NT2/D1 (cell line): ENCODE measurements around the gene AGL.
"Not testable (repeated sequence)": the region's sequence is repeated elsewhere in the genome, so short reads cannot be mapped to it uniquely, and the experiment has no call there.

Experiments
- DNase-seq: peaks from one replicate; pipeline ENCODE4 v3.0.0-alpha.2; 2011; ENCODE audit warnings: low read depth, low spot score
- H3K27me3 ChIP-seq: 2 replicates; pipeline ENCODE4 v1.6.0; 2011; ENCODE audit warnings: mild to moderate bottlenecking; ENCODE audit not compliant: insufficient read length, insufficient read depth
- H3K36me3 ChIP-seq: 2 replicates; pipeline ENCODE4 v1.6.1; 2011; ENCODE audit warnings: mild to moderate bottlenecking, low read length, mixed read lengths; ENCODE audit not compliant: insufficient read depth, insufficient read length
- H3K4me1 ChIP-seq: 2 replicates; pipeline ENCODE4 v1.5.1; 2011; ENCODE audit not compliant: insufficient read depth, insufficient read length
- H3K4me3 ChIP-seq: 2 replicates; pipeline ENCODE4 v1.5.1; 2011; ENCODE audit warnings: low read depth; ENCODE audit not compliant: insufficient read length
- H3K9ac ChIP-seq: 2 replicates; pipeline ENCODE4 v1.6.0; 2011; ENCODE audit warnings: low read depth; ENCODE audit not compliant: insufficient read length
- H3K9me3 ChIP-seq: 2 replicates; pipeline ENCODE4 v1.5.1; 2011; ENCODE audit warnings: mild to moderate bottlenecking, low read length; ENCODE audit not compliant: insufficient read depth
- SUZ12 ChIP-seq: IDR thresholded peaks from 2 replicates; pipeline ENCODE4 v1.6.1; 2011; ENCODE audit not compliant: insufficient read length, insufficient read depth; ENCODE audit errors: extremely low read depth
- YY1 ChIP-seq: IDR thresholded peaks from 2 replicates; pipeline ENCODE4 v1.6.1; 2011; ENCODE audit not compliant: insufficient read length, insufficient read depth
- ZNF274 ChIP-seq: IDR thresholded peaks from 2 replicates; pipeline ENCODE4 v1.6.1; 2011; ENCODE audit warnings: mild to moderate bottlenecking, low read depth, low read length

Gene AGL

DNA sequence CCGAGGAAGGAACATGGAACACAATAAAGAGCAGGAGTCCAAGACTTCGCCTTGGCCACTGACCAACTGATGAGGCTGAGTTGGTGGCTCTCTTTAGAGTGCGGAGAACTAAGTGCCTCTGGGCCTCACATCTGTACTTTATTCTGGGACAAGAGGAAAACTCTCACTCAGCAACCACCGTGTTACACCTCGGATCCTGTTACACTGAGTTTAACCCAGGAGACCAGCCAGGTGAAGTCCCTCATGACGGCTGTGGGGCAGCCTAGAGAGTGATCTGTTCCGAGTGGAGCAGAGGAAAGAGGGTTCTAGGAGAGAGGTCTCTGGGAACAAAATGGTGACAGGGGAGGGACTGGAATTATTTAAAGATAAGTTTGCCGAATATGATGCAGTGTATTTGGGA is 33.5 kb upstream of the AGL start:
- TF ChIP-seq SUZ12 (no peak), YY1 (no peak), ZNF274 (no peak)
- H3K36me3 ChIP-seq: no peaks in the 10 kb centered on the region
- no peaks in the 10 kb centered on the region for H3K4me1 ChIP-seq
- no peak overlapping the region for H3K9ac ChIP-seq
- no peaks in the 10 kb centered on the region for H3K9me3 ChIP-seq
- DNase-seq: no peak
- H3K27me3 ChIP-seq: no peaks in the 10 kb centered on the region
- H3K4me3 ChIP-seq: no peak overlapping the region

DNA sequence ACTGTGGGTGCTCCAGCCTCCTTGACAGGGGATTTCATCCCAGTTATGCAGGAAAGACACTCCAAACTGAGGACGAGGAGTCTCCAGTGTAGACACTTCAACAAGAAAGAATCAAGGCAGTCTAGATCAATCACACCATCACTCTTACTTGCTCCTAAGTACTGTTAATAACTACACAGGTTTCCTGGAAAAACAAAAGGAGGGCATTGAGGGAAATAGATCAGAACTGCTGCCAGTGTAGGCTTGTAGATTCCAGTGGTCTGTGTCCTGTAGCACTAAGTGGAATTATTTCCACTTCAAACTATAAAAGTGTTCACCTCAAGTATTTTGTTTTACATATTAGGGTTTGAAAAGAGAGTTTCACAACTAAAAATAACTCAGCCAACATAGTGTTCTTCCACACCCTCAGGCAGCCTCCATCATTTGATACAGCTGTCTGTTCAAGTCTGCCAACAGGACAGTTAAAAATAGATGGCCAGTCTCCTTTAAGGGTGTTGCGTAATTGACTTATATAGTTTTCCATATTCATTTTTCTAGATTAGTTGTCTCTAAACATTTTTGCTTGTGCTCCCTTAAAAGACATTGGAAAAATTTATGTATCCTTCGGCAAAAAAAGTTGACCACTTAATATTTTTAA is 32.0 kb upstream of the AGL start:
- H3K36me3 ChIP-seq: no peaks in the 10 kb centered on the region
- H3K9me3 ChIP-seq: no peaks in the 10 kb centered on the region
- no peaks in the 10 kb centered on the region for H3K4me1 ChIP-seq
- DNase-seq: no peak
- H3K27me3 ChIP-seq: no peaks in the 10 kb centered on the region
- no peak overlapping the region for H3K9ac ChIP-seq
- TF ChIP-seq YY1 (no peak), ZNF274 (no peak)
- no peak overlapping the region for H3K4me3 ChIP-seq

GRCh38 chr1:99820546-99820945 is 29.6 kb upstream of the AGL start:
- Histone ChIP-seq H3K27me3 (no peaks in the 10 kb centered on the region), H3K36me3 (no peaks in the 10 kb centered on the region), H3K9ac (no peak overlapping the region), H3K4me1 (no peaks in the 10 kb centered on the region), H3K9me3 (peaks cover 11% of the 10 kb centered on the region; the same call in 1 of the 2 replicates), H3K4me3 (no peak overlapping the region)
- no peak for DNase-seq
- TF ChIP-seq YY1: no peak
- no peak for TF ChIP-seq SUZ12
- no peak for TF ChIP-seq ZNF274

- no peak for TF ChIP-seq YY1
- TF ChIP-seq ZNF274: no peak
- no peak for TF ChIP-seq SUZ12
- Histone ChIP-seq H3K9me3 (peaks cover 12% of the 10 kb centered on the region; the same call in 1 of the 2 replicates), H3K4me3 (no peak overlapping the region), H3K9ac (no peak overlapping the region), H3K4me1 (no peaks in the 10 kb centered on the region), H3K36me3 (no peaks in the 10 kb centered on the region), H3K27me3 (no peaks in the 10 kb centered on the region)
- no peak for DNase-seq
These were observed 25.1 kb upstream of the AGL start for GRCh38 chr1:99825098-99825497.

DNA sequence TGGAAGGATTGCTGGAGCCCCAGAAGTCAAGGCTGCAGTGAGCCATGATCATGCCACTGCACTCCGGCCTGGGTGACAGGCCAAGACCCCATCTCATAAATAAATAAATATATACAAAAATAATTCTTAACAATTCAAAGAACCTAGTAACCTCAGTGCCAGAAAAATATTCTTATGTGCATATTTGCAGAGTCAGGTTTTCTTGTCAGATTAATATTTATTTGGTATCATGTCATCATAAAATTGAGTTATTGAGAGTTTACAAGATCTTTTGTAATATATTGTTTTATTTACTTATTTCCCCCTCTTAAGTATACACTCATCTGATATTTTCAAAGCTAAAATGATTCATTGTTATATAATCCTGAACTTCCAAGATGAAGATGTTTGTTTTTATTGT is 24.5 kb upstream of the AGL start:
- DNase-seq: no peak
- peaks cover 12% of the 10 kb centered on the region; the same call in 1 of the 2 replicates for H3K9me3 ChIP-seq
- H3K9ac ChIP-seq: no peak overlapping the region
- TF ChIP-seq ZNF274 (no peak), YY1 (no peak), SUZ12 (no peak)
- no peak overlapping the region for H3K4me3 ChIP-seq
- H3K27me3 ChIP-seq: no peaks in the 10 kb centered on the region
- no peaks in the 10 kb centered on the region for H3K36me3 ChIP-seq
- no peaks in the 10 kb centered on the region for H3K4me1 ChIP-seq

DNA sequence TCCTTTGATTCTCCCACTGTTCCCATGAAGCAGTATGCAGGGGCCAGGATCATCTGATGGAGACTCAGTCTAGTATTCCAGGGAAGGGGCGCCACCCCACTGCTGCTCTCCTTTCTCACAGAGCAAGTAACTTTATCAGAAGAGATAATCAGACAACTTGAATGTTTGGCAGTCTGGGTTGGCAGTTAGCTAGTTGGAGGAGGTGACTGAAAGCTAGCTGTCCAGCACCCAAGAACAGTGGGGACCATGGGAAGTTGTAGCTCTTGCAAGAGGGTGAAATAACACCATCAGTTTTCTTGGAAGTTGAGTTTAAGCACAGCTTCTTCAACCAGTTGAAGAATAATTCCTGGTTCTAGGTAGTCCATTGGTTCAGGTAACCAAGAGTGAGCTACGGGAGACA is 22.2 kb upstream of the AGL start:
- H3K27me3 ChIP-seq: no peaks in the 10 kb centered on the region
- no peaks in the 10 kb centered on the region for H3K4me1 ChIP-seq
- peaks cover 12% of the 10 kb centered on the region; the same call in 1 of the 2 replicates for H3K9me3 ChIP-seq
- no peak for TF ChIP-seq SUZ12
- no peak for TF ChIP-seq YY1
- TF ChIP-seq ZNF274: no peak
- H3K9ac ChIP-seq: no peak overlapping the region
- H3K4me3 ChIP-seq: no peak overlapping the region
- H3K36me3 ChIP-seq: no peaks in the 10 kb centered on the region
- no peak for DNase-seq

GRCh38 chr1:99829269-99829668 is 20.9 kb upstream of the AGL start:
- no peak overlapping the region for H3K4me3 ChIP-seq
- no peak overlapping the region for H3K9ac ChIP-seq
- peaks cover 12% of the 10 kb centered on the region; the same call in 1 of the 2 replicates for H3K9me3 ChIP-seq
- no peaks in the 10 kb centered on the region for H3K36me3 ChIP-seq
- H3K27me3 ChIP-seq: no peaks in the 10 kb centered on the region
- no peak for DNase-seq
- no peaks in the 10 kb centered on the region for H3K4me1 ChIP-seq
- TF ChIP-seq SUZ12 (no peak), ZNF274 (no peak), YY1 (no peak)

- H3K36me3 ChIP-seq, H3K9me3 ChIP-seq, DNase-seq, H3K4me1 ChIP-seq, H3K9ac ChIP-seq, H3K4me3 ChIP-seq, H3K27me3 ChIP-seq: not testable (repeated sequence)
These were observed 16.2 kb upstream of the AGL start for GRCh38 chr1:99833911-99834310.

DNA sequence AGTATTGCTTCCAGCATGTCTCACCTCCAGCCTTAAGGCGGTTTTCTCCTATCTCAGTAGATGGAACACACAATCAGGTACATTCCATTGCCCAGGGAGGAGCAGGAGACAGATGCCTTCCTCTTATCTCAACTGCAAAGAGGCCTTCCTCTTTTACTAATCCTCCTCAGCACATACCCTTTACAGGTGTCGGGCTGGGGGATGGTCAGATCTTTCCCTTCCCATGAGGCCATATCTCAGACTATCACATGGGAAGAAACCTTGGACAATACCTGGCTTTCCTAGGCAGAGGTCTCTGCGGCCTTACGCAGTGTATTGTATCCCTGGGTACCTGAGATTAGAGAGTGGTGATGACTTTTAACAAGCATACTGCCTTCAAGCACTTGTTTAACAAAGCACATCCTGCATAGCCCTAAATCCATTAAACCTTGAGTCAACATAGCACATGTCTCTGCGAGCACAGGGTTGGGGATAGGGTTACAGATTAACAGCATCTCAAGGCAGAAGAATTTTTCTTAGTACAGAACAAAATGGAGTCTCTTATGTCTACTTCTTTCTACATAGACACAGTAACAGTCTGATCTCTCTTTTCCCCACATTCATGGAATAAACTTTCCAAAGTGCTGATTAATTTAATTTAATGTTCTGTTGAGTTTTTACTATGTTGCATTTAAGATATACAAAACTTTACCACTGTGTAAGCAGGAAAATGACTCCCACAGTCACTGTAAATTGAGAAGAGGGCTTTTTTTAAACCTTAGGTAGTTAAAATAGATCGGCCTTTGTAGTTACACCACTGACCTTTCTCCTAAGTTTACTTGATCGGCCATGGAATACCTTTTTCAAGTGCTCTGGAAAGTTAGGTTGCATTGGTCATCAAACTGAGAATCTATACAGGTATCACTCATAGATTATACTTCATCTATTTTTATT is 13.7 kb upstream of the AGL start:
- H3K9ac ChIP-seq, H3K4me1 ChIP-seq, H3K9me3 ChIP-seq, DNase-seq, H3K36me3 ChIP-seq, H3K27me3 ChIP-seq, H3K4me3 ChIP-seq: not testable (repeated sequence)

DNA sequence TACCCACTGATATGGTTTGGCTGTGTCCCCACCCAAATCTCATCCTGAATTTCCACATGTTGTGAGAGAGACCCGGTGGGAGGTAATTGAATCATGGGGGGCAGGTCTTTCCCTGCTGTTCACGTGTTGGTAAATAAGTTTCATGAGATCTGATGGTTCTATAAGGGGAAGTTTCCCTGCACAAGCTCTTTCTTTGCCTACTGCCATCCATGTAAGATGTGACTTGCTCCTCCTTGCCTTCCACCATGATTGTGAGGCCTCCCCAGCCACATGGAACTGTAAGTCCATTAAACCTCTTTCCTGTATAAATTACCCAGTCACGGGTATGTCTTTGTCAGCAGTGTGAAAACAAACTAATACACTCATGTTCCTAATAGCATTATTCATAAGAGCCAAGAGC is 9.8 kb upstream of the AGL start:
- not testable (repeated sequence) for DNase-seq, H3K36me3 ChIP-seq, H3K4me1 ChIP-seq, H3K27me3 ChIP-seq, H3K9ac ChIP-seq, H3K4me3 ChIP-seq, H3K9me3 ChIP-seq
